HepG2 (cell line): Measurements from ENCODE around the gene MEI1. TPM values are rescaled to one million over a fixed set of nuclear protein-coding genes. Genes with fewer than 3 reads are reported as not detected.

ENCODE experiments used
- ATAC-seq: fragments of 200-7000 bp; cut with Tn5 transposase; 3 replicates; pipeline ENCODE4 v1.9.1; 2020; ENCODE audit warnings: mild to moderate bottlenecking, moderate library complexity
- BruUV-seq: library from RNA; stranded (reverse); fragments of 400-500 nt; replicated peaks from 2 replicates; lab custom pipeline; 2021; lab: Mats Ljungman, UMichigan
- CTCF ChIA-PET: fragments of 300-600 bp; formaldehyde crosslinking; extraction: SDS; loops from one replicate; lab custom pipeline; 2021; ENCODE audit warnings: low total read pairs, inconsistent platforms, low intra/inter-chr PET ratio; lab: Yijun Ruan, JAX
- POLR2A ChIA-PET: fragments of 350-600 bp; sonication (Branson Sonifier 250); formaldehyde crosslinking; loops from one replicate; lab custom pipeline; 2020; ENCODE audit warnings: antibody characterized with exemption, inconsistent platforms; lab: Yijun Ruan, JAX
- DNase-seq: peaks from one replicate; pipeline ENCODE4 v3.0.0-alpha.2; 2015; ENCODE audit warnings: low spot score
- FAIRE-seq: peaks from 3 replicates; lab custom pipeline; 2011; peaks lifted over from hg19 to GRCh38; lab: Jason Lieb, UNC
- H2AFZ ChIP-seq: one replicate; pipeline ENCODE4 v1.6.1; 2011; ENCODE audit warnings: low read length, inconsistent platforms
- H3K27ac ChIP-seq: fragments of 300-600 bp; 3 replicates; pipeline ENCODE4 v1.8.0; 2011; ENCODE audit warnings: mixed run types, mild to moderate bottlenecking, mixed read lengths, low read length, inconsistent platforms; ENCODE audit not compliant: insufficient read depth; ENCODE audit errors: extremely low read length
- H3K27me3 ChIP-seq, 2 experiments: fragments of 200-600 bp in 1 of 2; 2 replicates in 1 of 2; 3 replicates in 1 of 2; pipeline versions ENCODE4 v1.6.0 to v1.8.0; 2011; ENCODE audit warnings: low read length in 2 of 2, mild to moderate bottlenecking in 2 of 2, moderate library complexity in 2 of 2, inconsistent platforms in 1 of 2; ENCODE audit not compliant: insufficient read depth in 2 of 2, control insufficient read depth in 1 of 2
- H3K36me3 ChIP-seq, 2 experiments: fragments of 200-600 bp in 1 of 2; replicated peaks in 1 of 2; 2 replicates in 1 of 2; 3 replicates in 1 of 2; pipeline versions ENCODE4 v1.5.1 to v1.8.0; 2011; ENCODE audit warnings: low read length in 2 of 2, inconsistent platforms in 1 of 2; ENCODE audit not compliant: insufficient read depth in 2 of 2, control insufficient read depth in 1 of 2
- H3K4me1 ChIP-seq: 2 replicates; pipeline ENCODE4 v1.5.1; 2012; ENCODE audit warnings: low read length, inconsistent platforms; ENCODE audit not compliant: insufficient read depth
- H3K4me2 ChIP-seq: 2 replicates; pipeline ENCODE4 v1.6.0; 2011; ENCODE audit warnings: low read depth, low read length, inconsistent platforms
- H3K4me3 ChIP-seq, 3 experiments: fragments of 200-600 bp in 1 of 3; sonication (generic), shearing (Covaris generic) in 1 of 3; replicated peaks in 1 of 3; 2 replicates each; pipeline ENCODE4 v1.5.1; 2011 to 2016; ENCODE audit warnings: low read length in 3 of 3, inconsistent platforms in 2 of 3, low read depth in 2 of 3, mild to moderate bottlenecking in 2 of 3, control low read depth in 1 of 3, mixed read lengths in 1 of 3; ENCODE audit not compliant: insufficient read depth in 1 of 3
- H3K79me2 ChIP-seq: one replicate; pipeline ENCODE4 v1.6.1; 2011; ENCODE audit warnings: low read length, inconsistent platforms; ENCODE audit not compliant: insufficient read depth
- H3K9ac ChIP-seq: 2 replicates; pipeline ENCODE4 v1.6.0; 2011; ENCODE audit warnings: mild to moderate bottlenecking, low read depth, low read length, inconsistent platforms; ENCODE audit not compliant: insufficient read depth
- H3K9me3 ChIP-seq: 2 replicates; pipeline ENCODE4 v1.5.1; 2012; ENCODE audit warnings: mild to moderate bottlenecking, low read length
- H4K20me1 ChIP-seq: 2 replicates; pipeline ENCODE4 v1.6.0; 2011; ENCODE audit warnings: inconsistent platforms, mild to moderate bottlenecking, low read length, moderate library complexity; ENCODE audit not compliant: insufficient read depth
- FOXA3 ChIP-seq: IDR thresholded peaks from 2 replicates; pipeline ENCODE4 v1.6.1; 2016; ENCODE audit warnings: missing genetic modification reagents, missing compliant biosample characterization
- GATAD1 ChIP-seq: IDR thresholded peaks from 2 replicates; pipeline ENCODE4 v1.6.1; 2016; ENCODE audit warnings: missing genetic modification reagents, missing compliant biosample characterization
- WGBS: methylation state at CpG from one replicate; pipeline ENCODE4 v1.1.6; 2017; ENCODE audit warnings: low lambda C conversion rate; 5-methylcytosine and 5-hydroxymethylcytosine counted together
- in situ Hi-C: cut with HindIII; loops from 2 replicates; pipeline ENCODE4 v1.10.0; 2017; ENCODE audit warnings: low pct_unique_long_range_greater_than_20kb; ENCODE audit not compliant: extremely low pct_ligation_motif_present
- intact Hi-C: fragments of 100-400 bp; cut with micrococcal nuclease; formaldehyde crosslinking; loops from one replicate; pipeline ENCODE4 v1.10.0; 2022; ENCODE audit not compliant: unreplicated experiment
- polyA plus RNA-seq, 8 experiments: library from polyadenylated mRNA; depleted of rRNA in 3 of 8; stranded (reverse) in 7 of 8; unstranded in 1 of 8; fragments of >200 nt; fragmentation: Illumina TruSeq in 4 of 8; extraction: Trizol in 4 of 8; gene quantifications; 2 replicates each; pipeline versions ENCODE4 v1.2.1 to v1.2.3, GENCODE V29; 2011 to 2016; ENCODE audit warnings: low read depth in 4 of 8, missing spikeins in 1 of 8, mixed read lengths in 1 of 8; ENCODE audit not compliant: insufficient read depth in 1 of 8
- total RNA-seq, 5 experiments: library from RNA; depleted of rRNA; stranded (reverse); fragments of >200 nt; fragmentation: Illumina TruSeq; extraction: Trizol; gene quantifications; 2 replicates each; pipeline ENCODE4 v1.2.3, GENCODE V29; 2016; ENCODE audit warnings: low read depth in 1 of 5
- TF ChIP-seq, protein P1 (sequence below): sonication (generic); formaldehyde crosslinking; IDR thresholded peaks from 2 replicates; pipeline ENCODE4 v1.4.0; 2020; ENCODE audit warnings: mild to moderate bottlenecking, missing genetic modification reagents
- TF ChIP-seq, protein P2 (sequence below): sonication (generic); formaldehyde crosslinking; IDR thresholded peaks from 2 replicates; pipeline ENCODE4 v1.4.0; 2020; ENCODE audit warnings: missing genetic modification reagents
- TF ChIP-seq, protein P3 (sequence below): sonication (generic); formaldehyde crosslinking; IDR thresholded peaks from 2 replicates; pipeline ENCODE4 v1.4.0; 2020; ENCODE audit warnings: missing genetic modification reagents, borderline replicate concordance

MEI1 gene
- total and polyA plus RNA-seq, 2 of the 13 experiments (the other 11 are each of a cell fraction or from before 2014, with no cell fraction given) = 0.75 to 1.9 TPM

DNA sequence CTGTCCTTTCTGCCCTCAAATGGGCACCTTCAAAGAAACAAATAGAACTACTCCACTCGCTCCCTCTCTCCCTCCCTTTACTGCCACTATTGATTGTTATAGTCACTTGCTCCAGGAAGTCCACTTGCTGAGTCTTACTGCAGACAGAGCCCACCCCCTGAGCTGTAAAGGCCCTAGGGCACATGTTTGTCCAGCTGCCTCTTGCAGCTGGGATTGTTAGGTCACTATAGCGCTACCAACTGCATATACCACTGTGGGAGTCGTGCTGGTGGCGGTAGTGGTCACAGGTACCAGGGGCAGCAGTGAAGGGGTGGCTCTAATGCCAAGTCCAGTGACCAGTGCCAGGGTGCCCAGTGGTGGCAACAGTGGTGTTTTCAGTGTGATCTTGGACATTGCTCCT lies 129.2 kb downstream of the MEI1 start (continued):
- TF ChIP-seq, protein P1, sequence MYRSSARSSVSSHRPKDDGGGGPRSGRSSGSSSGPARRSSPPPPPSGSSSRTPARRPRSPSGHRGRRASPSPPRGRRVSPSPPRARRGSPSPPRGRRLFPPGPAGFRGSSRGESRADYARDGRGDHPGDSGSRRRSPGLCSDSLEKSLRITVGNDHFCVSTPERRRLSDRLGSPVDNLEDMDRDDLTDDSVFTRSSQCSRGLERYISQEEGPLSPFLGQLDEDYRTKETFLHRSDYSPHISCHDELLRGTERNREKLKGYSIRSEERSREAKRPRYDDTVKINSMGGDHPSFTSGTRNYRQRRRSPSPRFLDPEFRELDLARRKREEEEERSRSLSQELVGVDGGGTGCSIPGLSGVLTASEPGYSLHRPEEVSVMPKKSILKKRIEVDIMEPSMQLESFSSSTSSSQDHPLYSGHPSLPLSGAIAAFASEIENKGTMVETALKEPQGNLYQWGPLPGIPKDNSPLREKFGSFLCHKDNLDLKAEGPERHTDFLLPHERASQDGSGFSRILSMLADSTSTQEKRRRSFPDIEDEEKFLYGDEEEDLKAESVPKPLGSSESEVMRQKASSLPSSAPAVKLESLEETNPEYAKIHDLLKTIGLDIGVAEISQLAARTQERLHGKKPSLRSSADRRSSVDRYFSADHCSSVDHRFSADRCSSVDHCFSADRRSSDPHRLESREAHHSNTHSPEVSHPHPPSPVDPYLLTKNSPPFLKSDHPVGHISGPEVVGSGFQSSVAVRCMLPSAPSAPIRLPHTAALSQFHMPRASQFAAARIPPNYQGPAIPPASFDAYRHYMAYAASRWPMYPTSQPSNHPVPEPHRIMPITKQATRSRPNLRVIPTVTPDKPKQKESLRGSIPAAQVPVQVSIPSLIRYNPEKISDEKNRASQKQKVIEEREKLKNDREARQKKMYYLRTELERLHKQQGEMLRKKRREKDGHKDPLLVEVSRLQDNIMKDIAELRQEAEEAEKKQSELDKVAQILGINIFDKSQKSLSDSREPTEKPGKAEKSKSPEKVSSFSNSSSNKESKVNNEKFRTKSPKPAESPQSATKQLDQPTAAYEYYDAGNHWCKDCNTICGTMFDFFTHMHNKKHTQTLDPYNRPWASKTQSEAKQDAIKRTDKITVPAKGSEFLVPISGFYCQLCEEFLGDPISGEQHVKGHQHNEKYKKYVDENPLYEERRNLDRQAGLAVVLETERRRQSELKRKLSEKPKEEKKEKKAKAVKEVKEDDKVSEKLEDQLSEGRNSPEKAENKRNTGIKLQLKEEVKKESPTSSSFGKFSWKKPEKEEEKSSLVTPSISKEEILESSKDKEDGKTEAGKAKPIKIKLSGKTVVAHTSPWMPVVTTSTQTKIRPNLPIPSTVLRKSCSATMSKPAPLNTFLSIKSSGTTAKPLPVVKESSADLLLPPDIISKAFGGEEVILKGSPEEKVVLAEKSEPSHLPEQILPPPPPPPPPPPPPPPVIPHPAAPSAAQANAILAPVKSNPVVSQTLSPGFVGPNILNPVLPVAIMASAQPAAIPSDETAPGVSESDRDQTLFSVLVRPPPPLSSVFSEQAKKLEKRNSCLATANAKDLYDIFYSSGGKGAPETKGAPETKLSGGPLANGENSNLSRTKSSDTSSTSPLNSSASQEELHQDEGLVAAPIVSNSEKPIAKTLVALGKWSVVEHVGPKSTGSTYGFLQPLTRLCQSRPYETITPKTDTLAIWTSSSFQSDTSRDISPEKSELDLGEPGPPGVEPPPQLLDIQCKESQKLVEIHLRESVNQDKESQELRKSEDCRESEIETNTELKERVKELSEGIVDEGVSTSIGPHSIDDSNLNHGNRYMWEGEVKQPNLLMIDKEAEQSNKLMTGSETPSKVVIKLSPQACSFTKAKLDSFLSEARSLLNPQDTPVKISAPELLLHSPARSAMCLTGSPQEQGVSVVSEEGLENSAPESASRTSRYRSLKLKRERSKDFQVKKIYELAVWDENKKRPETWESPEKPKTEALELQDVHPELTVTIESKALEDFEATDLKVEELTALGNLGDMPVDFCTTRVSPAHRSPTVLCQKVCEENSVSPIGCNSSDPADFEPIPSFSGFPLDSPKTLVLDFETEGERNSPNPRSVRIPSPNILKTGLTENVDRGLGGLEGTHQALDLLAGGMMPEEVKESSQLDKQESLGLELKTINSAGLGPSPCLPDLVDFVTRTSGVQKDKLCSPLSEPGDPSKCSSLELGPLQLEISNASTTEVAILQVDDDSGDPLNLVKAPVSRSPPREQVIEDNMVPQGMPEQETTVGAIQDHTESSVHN (CRISPR knock-in tag) = no peak
- TF ChIP-seq FOXA3 (CRISPR knock-in tag) (no peak), GATAD1 (CRISPR knock-in tag) (no peak)

DNA sequence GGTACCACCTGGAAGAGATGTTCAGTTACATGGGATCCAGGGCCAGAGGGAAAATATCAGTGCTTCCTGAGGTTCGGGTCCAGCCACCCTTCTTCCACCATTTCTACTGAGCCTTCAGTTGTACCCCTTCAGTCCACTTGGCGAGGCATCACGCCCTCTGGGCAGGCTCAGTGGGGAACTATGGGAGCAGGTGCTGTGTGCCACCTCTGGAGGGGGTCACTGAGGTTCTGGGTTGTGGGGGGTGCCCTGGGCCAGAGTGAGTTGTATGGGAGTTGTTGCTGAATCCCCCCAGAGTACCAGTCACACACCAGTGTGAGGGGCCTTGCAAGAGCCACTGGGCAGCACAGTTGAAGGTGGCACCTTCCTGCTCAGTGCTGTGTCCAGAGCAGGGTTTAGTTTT lies 130.9 kb downstream of the MEI1 start:
- intact Hi-C loops = no loop called here
- Histone ChIP-seq H3K9ac (no peak overlapping the region), H3K4me1 (peaks cover 32% of the 10 kb centered on the region), H3K79me2 (peaks cover 23% of the 10 kb centered on the region), H3K27me3 (no peaks in the 10 kb centered on the region; a peak in 1 of 5 replicates), H3K4me3 (no peak overlapping the region), H4K20me1 (peaks cover 4% of the 10 kb centered on the region; the same call in 1 of the 2 replicates), H3K36me3 (0 out of 5 replicates have a peak, but pooled peaks cover 0 to 5% of the 10 kb centered on the region in 2 experiments), H3K4me2 (no peak overlapping the region), H2AFZ (no peak overlapping the region), H3K9me3 (no peaks in the 10 kb centered on the region), H3K27ac (no peak overlapping the region)
- ATAC-seq (no peak), FAIRE-seq (no peak), DNase-seq (no peak)
- CTCF ChIA-PET = interaction anchor here (1.1 kb wide), 1 partner anchor 27 kb away, joined by 4 read pairs; no protein-coding TSS in a partner anchor
- BruUV-seq = no TSS peak
- in situ Hi-C loops = no loop called here
- WGBS = 100% methylated on average over 1 of the region's 3 CpGs
- POLR2A ChIA-PET = interaction anchor here (4.0 kb wide), 1 partner anchor 30 kb away, joined by 45 read pairs; the partner anchor contains the start of gene CCDC134
- TF ChIP-seq, protein P2, sequence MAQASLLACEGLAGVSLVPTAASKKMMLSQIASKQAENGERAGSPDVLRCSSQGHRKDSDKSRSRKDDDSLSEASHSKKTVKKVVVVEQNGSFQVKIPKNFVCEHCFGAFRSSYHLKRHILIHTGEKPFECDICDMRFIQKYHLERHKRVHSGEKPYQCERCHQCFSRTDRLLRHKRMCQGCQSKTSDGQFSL (CRISPR knock-in tag) = peak; percentile 58; the same call in 1 of the 2 replicates
- TF ChIP-seq, protein P3, sequence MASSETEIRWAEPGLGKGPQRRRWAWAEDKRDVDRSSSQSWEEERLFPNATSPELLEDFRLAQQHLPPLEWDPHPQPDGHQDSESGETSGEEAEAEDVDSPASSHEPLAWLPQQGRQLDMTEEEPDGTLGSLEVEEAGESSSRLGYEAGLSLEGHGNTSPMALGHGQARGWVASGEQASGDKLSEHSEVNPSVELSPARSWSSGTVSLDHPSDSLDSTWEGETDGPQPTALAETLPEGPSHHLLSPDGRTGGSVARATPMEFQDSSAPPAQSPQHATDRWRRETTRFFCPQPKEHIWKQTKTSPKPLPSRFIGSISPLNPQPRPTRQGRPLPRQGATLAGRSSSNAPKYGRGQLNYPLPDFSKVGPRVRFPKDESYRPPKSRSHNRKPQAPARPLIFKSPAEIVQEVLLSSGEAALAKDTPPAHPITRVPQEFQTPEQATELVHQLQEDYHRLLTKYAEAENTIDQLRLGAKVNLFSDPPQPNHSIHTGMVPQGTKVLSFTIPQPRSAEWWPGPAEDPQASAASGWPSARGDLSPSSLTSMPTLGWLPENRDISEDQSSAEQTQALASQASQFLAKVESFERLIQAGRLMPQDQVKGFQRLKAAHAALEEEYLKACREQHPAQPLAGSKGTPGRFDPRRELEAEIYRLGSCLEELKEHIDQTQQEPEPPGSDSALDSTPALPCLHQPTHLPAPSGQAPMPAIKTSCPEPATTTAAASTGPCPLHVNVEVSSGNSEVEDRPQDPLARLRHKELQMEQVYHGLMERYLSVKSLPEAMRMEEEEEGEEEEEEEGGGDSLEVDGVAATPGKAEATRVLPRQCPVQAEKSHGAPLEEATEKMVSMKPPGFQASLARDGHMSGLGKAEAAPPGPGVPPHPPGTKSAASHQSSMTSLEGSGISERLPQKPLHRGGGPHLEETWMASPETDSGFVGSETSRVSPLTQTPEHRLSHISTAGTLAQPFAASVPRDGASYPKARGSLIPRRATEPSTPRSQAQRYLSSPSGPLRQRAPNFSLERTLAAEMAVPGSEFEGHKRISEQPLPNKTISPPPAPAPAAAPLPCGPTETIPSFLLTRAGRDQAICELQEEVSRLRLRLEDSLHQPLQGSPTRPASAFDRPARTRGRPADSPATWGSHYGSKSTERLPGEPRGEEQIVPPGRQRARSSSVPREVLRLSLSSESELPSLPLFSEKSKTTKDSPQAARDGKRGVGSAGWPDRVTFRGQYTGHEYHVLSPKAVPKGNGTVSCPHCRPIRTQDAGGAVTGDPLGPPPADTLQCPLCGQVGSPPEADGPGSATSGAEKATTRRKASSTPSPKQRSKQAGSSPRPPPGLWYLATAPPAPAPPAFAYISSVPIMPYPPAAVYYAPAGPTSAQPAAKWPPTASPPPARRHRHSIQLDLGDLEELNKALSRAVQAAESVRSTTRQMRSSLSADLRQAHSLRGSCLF = no peak
